ENCODE data around the gene ARHGAP22. TPM values are rescaled to one million over a fixed set of nuclear protein-coding genes. Genes with fewer than 3 reads are reported as not detected.

The ARHGAP22 gene
- total and polyA plus RNA-seq, 11 donors = 1.1 to 9.5 (median 2.8) TPM

DNA sequence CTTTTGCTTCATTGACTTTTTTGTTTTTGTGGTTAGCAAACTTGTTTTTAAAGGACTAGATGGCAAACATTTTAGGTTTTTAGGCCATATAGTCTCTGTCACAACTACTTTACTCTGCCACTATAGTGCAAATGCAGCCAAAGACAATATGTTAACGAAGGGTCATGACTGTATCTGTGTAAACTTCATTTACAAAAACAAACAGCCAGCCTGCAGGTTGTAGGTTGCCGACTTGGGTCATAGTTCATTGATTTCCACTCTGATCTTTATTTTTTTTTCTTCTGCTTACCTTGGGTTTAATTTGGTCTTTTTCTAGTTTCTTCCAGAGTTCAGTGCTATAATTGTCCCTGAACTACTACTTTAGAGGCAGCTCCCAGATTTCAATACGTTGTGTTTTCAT lies 120.0 kb downstream of the ARHGAP22 start:
- H3K36me3 ChIP-seq = no peaks in the 10 kb centered on the region
- TF ChIP-seq POLR2A (IDR thresholded peaks at IDR 0.05) (no peak), CTCF (IDR thresholded peaks at IDR 0.05) (no peak)
- ATAC-seq (no peak), DNase-seq (no peak)
- H3K4me3 ChIP-seq = no peak overlapping the region
- no peak overlapping the region for H3K27ac ChIP-seq
- no peaks in the 10 kb centered on the region for H3K27me3 ChIP-seq
- peaks cover 0 to 5% (median 0%) of the 10 kb centered on the region in 12 donors for H3K4me1 ChIP-seq
- H3K9me3 ChIP-seq = peaks cover 0 to 11% (median 0%) of the 10 kb centered on the region in 12 donors
- intact Hi-C loops (cut with DNase I) = loop anchor here in 1 of 10 donors (1.0 kb wide), 1 partner anchor 19 kb away; no protein-coding TSS in a partner anchor
- 83 to 88% (median 86%) methylated on average over 3 of the region's 3 CpGs for WGBS, 4 donors

- no peaks in the 10 kb centered on the region for H3K36me3 ChIP-seq
- intact Hi-C loops (cut with DNase I) = no loop called here
- H3K4me3 ChIP-seq = no peak overlapping the region
- H3K27ac ChIP-seq = no peak overlapping the region
- H3K9me3 ChIP-seq = peaks cover 0 to 8% (median 0%) of the 10 kb centered on the region in 12 donors
- DNase-seq (no peak), ATAC-seq (no peak)
- TF ChIP-seq POLR2A (IDR thresholded peaks at IDR 0.05) (no peak), CTCF (IDR thresholded peaks at IDR 0.05) (no peak)
- H3K27me3 ChIP-seq = no peaks in the 10 kb centered on the region
- 63 to 70% (median 68%) methylated on average over 3 of the region's 3 CpGs for WGBS, 4 donors
- peaks cover 0 to 5% (median 0%) of the 10 kb centered on the region in 12 donors for H3K4me1 ChIP-seq
Measured at GRCh38 chr10:48482207-48482606, 122.7 kb downstream of the ARHGAP22 start.

- ATAC-seq (no peak), DNase-seq (no peak)
- no peak for TF ChIP-seq CTCF (IDR thresholded peaks at IDR 0.05)
- TF ChIP-seq POLR2A (IDR thresholded peaks at IDR 0.05) = no peak
- H3K4me3 ChIP-seq = no peak overlapping the region
- WGBS, 4 donors = 83 to 91% (median 87%) methylated on average over 2 of the region's 2 CpGs
- H3K27me3 ChIP-seq = no peaks in the 10 kb centered on the region
- no peaks in the 10 kb centered on the region for H3K36me3 ChIP-seq
- H3K27ac ChIP-seq = no peak overlapping the region
- H3K4me1 ChIP-seq = peaks cover 0 to 5% (median 0%) of the 10 kb centered on the region in 12 donors
- no peaks in the 10 kb centered on the region for H3K9me3 ChIP-seq
- intact Hi-C loops (cut with DNase I) = no loop called here
Measured at GRCh38 chr10:48481385-48481784, 123.5 kb downstream of the ARHGAP22 start.

DNA sequence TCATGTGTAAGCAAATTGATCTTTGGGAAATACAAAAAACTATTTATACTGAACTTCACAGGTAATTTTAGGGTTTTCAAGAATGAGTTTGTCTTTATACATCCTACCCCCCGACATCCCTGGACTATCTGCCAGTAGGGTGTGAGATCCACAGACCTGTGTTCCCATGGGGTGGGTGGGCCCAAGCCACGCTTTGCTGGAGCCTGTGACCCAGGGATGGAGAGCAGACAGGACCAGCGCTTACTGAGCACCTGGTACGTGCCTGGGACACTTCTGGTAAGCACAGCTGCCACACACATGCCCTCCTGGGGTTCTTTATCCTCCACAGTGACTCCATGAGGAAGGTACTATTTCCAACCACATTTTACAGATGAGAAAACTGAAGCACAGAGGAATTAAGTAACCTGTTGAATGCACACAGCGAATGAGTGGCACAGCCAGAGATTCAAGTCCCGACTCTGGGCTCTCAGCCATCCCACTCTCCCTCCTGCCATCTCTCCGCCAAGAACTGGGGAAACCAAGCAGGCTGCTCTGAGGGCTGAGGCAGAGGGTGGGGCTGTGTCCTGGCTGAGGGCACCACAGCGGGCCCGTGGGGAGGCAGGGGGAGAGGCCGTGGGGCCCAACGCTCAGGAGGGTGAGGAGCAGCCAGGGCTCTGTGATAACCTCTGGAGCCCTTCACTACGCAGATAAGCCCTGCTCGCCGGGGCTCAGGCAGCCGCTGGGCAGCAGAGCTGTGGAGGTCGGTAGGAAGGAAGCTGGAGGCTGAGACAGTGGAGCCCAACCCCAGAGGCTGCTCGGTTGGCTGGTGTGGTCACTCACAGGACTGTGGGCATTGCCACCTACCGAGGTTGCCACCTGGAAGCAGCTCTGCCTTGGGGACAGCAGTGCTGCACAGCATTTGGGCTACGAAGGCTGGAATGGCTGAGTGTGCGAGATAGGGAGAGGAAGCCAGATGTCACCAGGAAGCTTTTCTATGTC lies 124.2 kb downstream of the ARHGAP22 start:
- intact Hi-C loops (cut with DNase I) = no loop called here
- H3K9me3 ChIP-seq = no peaks in the 10 kb centered on the region
- DNase-seq (peak in 1 of 5 donors; percentile 46), ATAC-seq (peak; percentile 64 to 83 (median 74))
- no peaks in the 10 kb centered on the region for H3K36me3 ChIP-seq
- H3K27ac ChIP-seq = no peak overlapping the region
- no peaks in the 10 kb centered on the region for H3K27me3 ChIP-seq
- TF ChIP-seq CTCF (IDR thresholded peaks at IDR 0.05) (no peak), POLR2A (IDR thresholded peaks at IDR 0.05) (no peak)
- peaks cover 0 to 7% (median 0%) of the 10 kb centered on the region in 12 donors for H3K4me1 ChIP-seq
- H3K4me3 ChIP-seq = no peak overlapping the region
- 45 to 57% (median 47%) methylated on average over 14 to 20 of the region's 20 CpGs for WGBS, 4 donors

All from heart left ventricle (tissue), 16 donors.